ENCODE measurements around the gene SF3A2.

Gene SF3A2

GRCh38 chr19:2226051-2226839, 10.4 kb upstream of the SF3A2 start:
- in situ Hi-C loops (cut with MboI; ENCODE audit: low sequenced_read_pairs): no loop called here

- in situ Hi-C loops (cut with MboI; ENCODE audit: low sequenced_read_pairs): no loop called here
These were observed 9.7 kb upstream of the SF3A2 start for GRCh38 chr19:2226840-2227360.

GRCh38 chr19:2227415-2228156, 9.0 kb upstream of the SF3A2 start:
- in situ Hi-C loops (cut with MboI; ENCODE audit: low sequenced_read_pairs): no loop called here

GRCh38 chr19:2228157-2229030, 8.2 kb upstream of the SF3A2 start:
- in situ Hi-C loops (cut with MboI; ENCODE audit: low sequenced_read_pairs): no loop called here

- in situ Hi-C loops (cut with MboI; ENCODE audit: low sequenced_read_pairs): no loop called here
These were observed 7.3 kb upstream of the SF3A2 start for GRCh38 chr19:2229103-2230032.

- in situ Hi-C loops (cut with MboI; ENCODE audit: low sequenced_read_pairs): no loop called here
These were observed 6.5 kb upstream of the SF3A2 start for GRCh38 chr19:2230033-2230531.

GRCh38 chr19:2230807-2231533, 5.7 kb upstream of the SF3A2 start:
- in situ Hi-C loops (cut with MboI; ENCODE audit: low sequenced_read_pairs): no loop called here

GRCh38 chr19:2231621-2232221, 4.9 kb upstream of the SF3A2 start:
- in situ Hi-C loops (cut with MboI; ENCODE audit: low sequenced_read_pairs): no loop called here

- in situ Hi-C loops (cut with MboI; ENCODE audit: low sequenced_read_pairs): no loop called here
These were observed 4.1 kb upstream of the SF3A2 start for GRCh38 chr19:2232286-2233151.

GRCh38 chr19:2233601-2234280, 2.9 kb upstream of the SF3A2 start:
- in situ Hi-C loops (cut with MboI; ENCODE audit: low sequenced_read_pairs): no loop called here

- in situ Hi-C loops (cut with MboI; ENCODE audit: low sequenced_read_pairs): no loop called here
These were observed 1.6 kb upstream of the SF3A2 start for GRCh38 chr19:2234996-2235380.

GRCh38 chr19:2235381-2236063, 1.1 kb upstream of the SF3A2 start:
- in situ Hi-C loops (cut with MboI; ENCODE audit: low sequenced_read_pairs): no loop called here

GRCh38 chr19:2236064-2236313, 635 bp upstream of the SF3A2 start:
- in situ Hi-C loops (cut with MboI; ENCODE audit: low sequenced_read_pairs): no loop called here

GRCh38 chr19:2237051-2237868, 636 bp downstream of the SF3A2 start:
- in situ Hi-C loops (cut with MboI; ENCODE audit: low sequenced_read_pairs): no loop called here

GRCh38 chr19:2237869-2238153, 1.2 kb downstream of the SF3A2 start:
- in situ Hi-C loops (cut with MboI; ENCODE audit: low sequenced_read_pairs): no loop called here

GRCh38 chr19:2239173-2239572, 2.5 kb downstream of the SF3A2 start:
- in situ Hi-C loops (cut with MboI; ENCODE audit: low sequenced_read_pairs): no loop called here

All from HL-60/S4 treated with retinoic acid at 250 ng/mL for 4 days and 3 days (cell line).